ENCODE measurements around the gene RNF183. TPM values are rescaled to one million over a fixed set of nuclear protein-coding genes. Genes with fewer than 3 reads are reported as not detected.

The RNF183 gene
- polyA plus RNA-seq, 3 donors, result not detected

DNA sequence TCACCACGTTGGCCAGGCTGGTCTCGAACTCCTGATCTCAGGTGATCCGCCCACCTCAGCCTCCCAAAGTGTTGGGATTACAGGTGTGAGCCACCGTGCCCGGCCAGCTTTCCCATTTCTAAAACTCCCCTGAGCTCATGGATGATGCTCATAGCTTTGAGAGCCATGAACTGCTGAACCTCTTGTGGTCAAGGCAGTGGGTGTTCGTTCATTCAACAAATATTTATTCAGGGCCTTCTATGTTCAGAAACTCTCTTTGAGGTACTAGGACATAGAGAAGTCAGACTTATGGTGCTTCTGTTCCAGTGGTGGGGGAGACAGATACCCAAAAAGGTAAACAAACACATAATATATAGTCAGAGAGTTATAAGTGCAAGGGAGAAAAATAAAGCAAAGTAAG lies 48.8 kb upstream of the RNF183 start:
- Mint-ChIP-seq H3K36me3 (no peaks in the 10 kb centered on the region), H3K27ac (peak overlapping the region in 1 of 7 donors; percentile 50), H3K4me1 (peaks cover 30% of the 10 kb centered on the region), H3K27me3 (ENCODE audit: low read depth in 3 of 3) (peaks cover 8 to 14% (median 12%) of the 10 kb centered on the region in 3 donors), H3K4me3 (no peak overlapping the region), H3K9me3 (no peaks in the 10 kb centered on the region)
- Histone ChIP-seq H3K27ac (ENCODE audit: low read depth in 1 of 2, low read length in 2 of 2) (no peak overlapping the region), H3K27me3 (ENCODE audit: control insufficient read depth in 2 of 2, insufficient read depth in 2 of 2, low read length in 2 of 2) (peaks cover 0 to 3% of the 10 kb centered on the region in 2 donors), H3K4me2 (replicated peaks; ENCODE audit: extremely low read depth, low read length, poor library complexity, severe bottlenecking) (no peak overlapping the region), H3K9me3 (replicated peaks in 1 of 2; ENCODE audit: control insufficient read depth in 1 of 2, insufficient read depth in 1 of 2, low read length in 2 of 2) (no peaks in the 10 kb centered on the region), H3K36me3 (replicated peaks in 1 of 2; ENCODE audit: control insufficient read depth in 1 of 2, insufficient read depth in 2 of 2, low read length in 2 of 2) (no peaks in the 10 kb centered on the region), H3K4me3 (replicated peaks in 1 of 3; ENCODE audit: low read depth in 2 of 3, low read length in 3 of 3) (no peak overlapping the region), H3K9ac (ENCODE audit: insufficient read depth, low read length, poor library complexity, severe bottlenecking) (no peak overlapping the region), H3K4me1 (ENCODE audit: control insufficient read depth in 1 of 2, insufficient read depth in 2 of 2, low read length in 2 of 2) (peaks cover 19 to 21% of the 10 kb centered on the region in 2 donors), H4K20me1 (ENCODE audit: insufficient read depth, low read length) (no peaks in the 10 kb centered on the region), H3K79me2 (ENCODE audit: insufficient read depth, low read length) (no peaks in the 10 kb centered on the region), H2AFZ (ENCODE audit: insufficient read depth, low read depth, low read length, poor library complexity, severe bottlenecking) (no peak overlapping the region)
- WGBS (ENCODE audit: insufficient coverage), result 100% methylated on average over 1 of the region's 6 CpGs
- DNase-seq, result no peak
- intact Hi-C loops (cut with micrococcal nuclease), result no loop called here
- TF ChIP-seq CTCF (IDR thresholded peaks at IDR 0.05), result no peak

- 0% methylated on average over 3 of the region's 6 CpGs for WGBS (ENCODE audit: insufficient coverage)
- peaks cover 19 to 21% of the 10 kb centered on the region in 2 donors for H3K4me1 ChIP-seq (ENCODE audit: control insufficient read depth in 1 of 2, insufficient read depth in 2 of 2, low read length in 2 of 2)
- DNase-seq, result peak; percentile 37 to 58 (median 56)
- H3K36me3 ChIP-seq (replicated peaks in 1 of 2; ENCODE audit: control insufficient read depth in 1 of 2, insufficient read depth in 2 of 2, low read length in 2 of 2), result no peaks in the 10 kb centered on the region
- Mint-ChIP-seq H3K27me3 (ENCODE audit: low read depth in 3 of 3) (peaks cover 8 to 14% (median 12%) of the 10 kb centered on the region in 3 donors), H3K4me3 (peak overlapping the region; percentile 86 to 94), H3K27ac (peak overlapping the region in 6 of 7 donors; percentile 13 to 75 (median 51)), H3K36me3 (no peaks in the 10 kb centered on the region), H3K9me3 (no peaks in the 10 kb centered on the region), H3K4me1 (peaks cover 30% of the 10 kb centered on the region)
- H3K79me2 ChIP-seq (ENCODE audit: insufficient read depth, low read length), result no peaks in the 10 kb centered on the region
- H3K27ac ChIP-seq (ENCODE audit: low read depth in 1 of 2, low read length in 2 of 2), result no peak overlapping the region
- H3K4me3 ChIP-seq (replicated peaks in 1 of 3; ENCODE audit: low read depth in 2 of 3, low read length in 3 of 3), result peak overlapping the region in 1 of 3 experiments; percentile 80
- no peaks in the 10 kb centered on the region for H3K9me3 ChIP-seq (replicated peaks in 1 of 2; ENCODE audit: control insufficient read depth in 1 of 2, insufficient read depth in 1 of 2, low read length in 2 of 2)
- H2AFZ ChIP-seq (ENCODE audit: insufficient read depth, low read depth, low read length, poor library complexity, severe bottlenecking), result peak overlapping the region; percentile 85
- no peaks in the 10 kb centered on the region for H4K20me1 ChIP-seq (ENCODE audit: insufficient read depth, low read length)
- H3K4me2 ChIP-seq (replicated peaks; ENCODE audit: extremely low read depth, low read length, poor library complexity, severe bottlenecking), result peak overlapping the region; percentile 93
- H3K9ac ChIP-seq (ENCODE audit: insufficient read depth, low read length, poor library complexity, severe bottlenecking), result no peak overlapping the region
- H3K27me3 ChIP-seq (ENCODE audit: control insufficient read depth in 2 of 2, insufficient read depth in 2 of 2, low read length in 2 of 2), result peaks cover 0 to 3% of the 10 kb centered on the region in 2 donors
- intact Hi-C loops (cut with micrococcal nuclease), result no loop called here
- TF ChIP-seq CTCF (IDR thresholded peaks at IDR 0.05), result no peak
These were observed 47.8 kb upstream of the RNF183 start for GRCh38 chr9:113350937-113351336.
